MM.1S (cell line): ENCODE data around the gene AGPAT3.

Experiments used
- CTCF ChIP-seq: fragments of 300-600 bp; sonication (generic); IDR thresholded peaks from 2 replicates; pipeline ENCODE4 v1.5.1; 2016; ENCODE audit warnings: antibody characterized with exemption, low read length, mixed read lengths
- EZH2phosphoT487 ChIP-seq: fragments of 300-600 bp; sonication (generic); IDR thresholded peaks from 2 replicates; pipeline ENCODE4 v1.6.1; 2018; ENCODE audit warnings: antibody characterized with exemption, low read length

DNA sequence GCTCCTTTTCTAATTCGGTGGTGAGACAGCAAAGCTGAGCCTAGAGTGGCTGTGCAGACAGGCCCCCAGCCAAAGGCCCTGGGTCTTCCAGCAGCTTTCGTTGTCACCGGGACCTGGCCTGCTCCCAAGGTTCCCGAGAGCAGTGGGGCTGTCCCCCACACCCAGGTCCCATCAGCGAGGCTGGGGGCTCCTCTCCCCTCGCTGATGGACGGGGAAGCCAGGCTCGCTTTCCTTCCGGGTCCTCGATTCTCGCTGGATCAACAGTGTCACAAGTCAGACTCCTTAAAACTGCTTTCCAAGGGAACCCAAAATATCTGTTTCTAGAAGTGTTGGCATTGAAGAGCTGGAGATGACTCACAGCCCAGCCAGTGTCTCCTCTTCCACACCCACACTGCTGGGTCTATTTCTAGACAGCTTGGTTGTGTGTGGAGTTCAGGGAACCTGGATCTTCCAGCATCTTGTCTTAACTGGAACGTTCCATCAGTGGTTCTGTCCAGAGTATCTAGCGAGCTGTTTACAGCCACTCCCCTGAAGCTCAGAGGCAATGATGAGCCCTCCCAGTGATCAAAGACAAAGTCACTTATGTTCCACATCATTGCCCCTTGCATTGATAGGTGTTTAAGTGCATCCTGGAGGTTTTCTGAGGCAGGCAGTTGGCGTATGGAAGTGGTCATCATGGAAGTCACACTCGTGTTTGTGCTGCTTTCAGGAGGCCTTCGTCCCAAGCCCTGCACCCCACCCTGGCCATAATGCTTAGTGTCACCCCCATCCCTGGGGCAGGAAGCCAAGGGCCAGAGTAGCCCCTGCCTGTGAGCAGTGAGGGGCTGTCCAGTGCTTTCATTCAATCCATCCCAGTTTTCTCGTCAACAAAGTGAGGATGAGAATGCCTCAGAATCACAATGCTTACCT, 40.4 kb upstream of the AGPAT3 start:
- TF ChIP-seq CTCF = no peak
- no peak for TF ChIP-seq EZH2phosphoT487
